Measurements from ENCODE around the gene COL19A1.

Gene COL19A1

DNA sequence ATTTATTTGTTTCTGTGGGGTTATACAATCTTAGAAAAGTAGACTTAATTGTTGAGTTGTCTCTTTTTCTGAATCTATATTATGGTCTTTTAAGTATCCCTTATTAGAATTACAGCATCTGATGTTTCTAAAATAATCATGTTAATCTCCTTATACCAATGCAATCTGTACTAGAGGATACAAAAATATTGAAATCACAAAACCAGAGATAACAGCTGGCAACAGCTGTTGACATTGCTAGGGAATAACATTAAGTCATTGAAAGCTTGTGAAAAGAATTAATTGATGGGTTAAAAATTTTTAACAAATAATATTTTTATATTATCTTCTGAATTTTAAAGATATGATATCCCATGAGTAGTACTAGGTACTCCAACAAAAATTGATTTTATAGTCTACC lies 162.6 kb downstream of the COL19A1 start:
- H3K4me3 ChIP-seq (ENCODE audit: low read length) = no peak overlapping the region
- no peaks in the 10 kb centered on the region for H3K36me3 ChIP-seq (ENCODE audit: insufficient read depth, low read length)
- H3K27me3 ChIP-seq (ENCODE audit: insufficient read depth, low read length) = no peaks in the 10 kb centered on the region
- no peaks in the 10 kb centered on the region for H3K9me3 ChIP-seq (ENCODE audit: low read length)
- no peaks in the 10 kb centered on the region for H3K4me1 ChIP-seq (ENCODE audit: insufficient read depth, low read length)
- no peak overlapping the region for H2AFZ ChIP-seq (ENCODE audit: low read depth, low read length)

DNA sequence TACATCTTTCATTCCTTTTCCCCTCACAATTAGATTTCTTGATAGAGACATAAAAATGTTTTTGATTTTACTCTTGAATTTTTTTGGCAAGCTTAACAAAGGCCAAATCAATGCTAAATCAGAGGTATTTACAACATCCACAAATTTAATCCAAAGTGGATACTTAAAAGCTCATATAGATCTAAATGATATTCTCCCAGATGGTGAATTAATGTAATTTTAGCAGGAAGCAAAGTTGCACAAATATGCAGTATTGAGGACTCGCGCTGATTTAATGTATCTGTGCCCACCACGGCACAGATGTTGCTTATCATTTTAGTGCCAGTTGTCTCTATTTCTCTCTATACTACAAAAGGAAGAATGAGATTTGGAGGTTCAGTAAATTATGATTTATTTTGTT lies 167.4 kb downstream of the COL19A1 start:
- H3K36me3 ChIP-seq (ENCODE audit: insufficient read depth, low read length) = no peaks in the 10 kb centered on the region
- no peaks in the 10 kb centered on the region for H3K27me3 ChIP-seq (ENCODE audit: insufficient read depth, low read length)
- H2AFZ ChIP-seq (ENCODE audit: low read depth, low read length) = no peak overlapping the region
- no peak overlapping the region for H3K4me3 ChIP-seq (ENCODE audit: low read length)
- H3K9me3 ChIP-seq (ENCODE audit: low read length) = no peaks in the 10 kb centered on the region
- H3K4me1 ChIP-seq (ENCODE audit: insufficient read depth, low read length) = no peaks in the 10 kb centered on the region

DNA sequence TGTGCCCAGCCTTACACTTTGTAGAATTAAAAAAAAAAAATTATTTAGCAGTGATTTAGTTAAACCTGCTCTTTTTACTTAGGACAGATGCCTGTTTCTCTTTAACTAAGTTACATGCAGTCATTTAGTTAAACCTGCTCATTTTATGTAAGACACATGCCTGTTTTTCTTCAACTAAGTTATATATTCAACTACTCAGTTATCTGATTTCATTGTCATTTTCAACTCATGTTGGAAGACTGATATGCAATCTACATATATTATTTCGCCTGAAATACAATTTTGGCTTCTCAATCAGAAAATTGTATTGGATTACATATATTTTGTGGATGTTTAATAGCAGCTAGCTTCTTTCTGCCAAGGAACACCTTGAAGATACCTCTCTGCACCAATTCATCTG lies 171.1 kb downstream of the COL19A1 start:
- Histone ChIP-seq H3K4me3 (ENCODE audit: low read length) (no peak overlapping the region), H3K9me3 (ENCODE audit: low read length) (no peaks in the 10 kb centered on the region), H3K27me3 (ENCODE audit: insufficient read depth, low read length) (no peaks in the 10 kb centered on the region), H3K36me3 (ENCODE audit: insufficient read depth, low read length) (no peaks in the 10 kb centered on the region), H2AFZ (ENCODE audit: low read depth, low read length) (no peak overlapping the region), H3K4me1 (ENCODE audit: insufficient read depth, low read length) (no peaks in the 10 kb centered on the region)

DNA sequence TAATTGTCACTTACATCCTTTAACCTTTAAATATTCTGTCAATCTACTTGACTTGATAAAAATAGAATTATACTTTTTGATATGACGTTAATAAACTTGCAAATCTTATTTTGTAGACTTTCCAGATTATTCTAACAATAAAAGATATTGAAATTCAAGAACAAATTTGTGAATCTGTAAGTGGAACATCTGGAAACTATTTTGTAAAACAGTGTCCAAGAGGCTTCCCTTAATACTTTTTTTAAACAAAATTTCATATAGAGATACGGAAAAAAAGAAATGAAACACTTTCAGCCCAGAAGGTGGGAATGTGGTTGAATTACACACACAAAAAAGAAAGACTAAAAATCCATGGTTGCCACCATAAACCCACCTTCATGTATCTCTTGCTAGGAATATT lies 174.4 kb downstream of the COL19A1 start:
- Histone ChIP-seq H3K27me3 (ENCODE audit: insufficient read depth, low read length) (no peaks in the 10 kb centered on the region), H3K4me1 (ENCODE audit: insufficient read depth, low read length) (no peaks in the 10 kb centered on the region), H2AFZ (ENCODE audit: low read depth, low read length) (no peak overlapping the region)

DNA sequence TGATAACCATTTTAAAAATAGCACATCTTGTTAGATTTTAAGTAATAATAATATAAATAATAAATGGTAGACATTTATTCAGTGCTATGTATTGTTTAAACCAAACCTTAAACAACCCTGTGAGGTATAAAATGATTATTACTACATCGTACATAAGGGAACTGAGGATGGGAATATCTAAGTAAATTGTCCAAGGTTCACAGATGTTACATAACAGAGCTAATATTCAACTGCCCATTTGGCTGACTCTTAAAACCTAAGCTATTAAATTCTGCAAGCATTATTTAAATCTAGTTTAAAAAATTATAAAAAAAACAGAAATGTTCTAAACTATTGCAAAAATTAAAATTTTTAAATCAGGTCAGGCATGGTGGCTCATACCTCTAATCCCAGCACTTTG lies 175.1 kb downstream of the COL19A1 start:
- Histone ChIP-seq H3K4me3 (ENCODE audit: low read length) (no peak overlapping the region), H3K27me3 (ENCODE audit: insufficient read depth, low read length) (no peaks in the 10 kb centered on the region), H2AFZ (ENCODE audit: low read depth, low read length) (no peak overlapping the region), H3K36me3 (ENCODE audit: insufficient read depth, low read length) (no peaks in the 10 kb centered on the region), H3K4me1 (ENCODE audit: insufficient read depth, low read length) (no peaks in the 10 kb centered on the region), H3K9me3 (ENCODE audit: low read length) (no peaks in the 10 kb centered on the region)

More for the DNA sequence above, 174.4 kb downstream of the COL19A1 start:
- no peak overlapping the region for H3K4me3 ChIP-seq (ENCODE audit: low read length)
- no peaks in the 10 kb centered on the region for H3K36me3 ChIP-seq (ENCODE audit: insufficient read depth, low read length)
- no peaks in the 10 kb centered on the region for H3K9me3 ChIP-seq (ENCODE audit: low read length)

DNA sequence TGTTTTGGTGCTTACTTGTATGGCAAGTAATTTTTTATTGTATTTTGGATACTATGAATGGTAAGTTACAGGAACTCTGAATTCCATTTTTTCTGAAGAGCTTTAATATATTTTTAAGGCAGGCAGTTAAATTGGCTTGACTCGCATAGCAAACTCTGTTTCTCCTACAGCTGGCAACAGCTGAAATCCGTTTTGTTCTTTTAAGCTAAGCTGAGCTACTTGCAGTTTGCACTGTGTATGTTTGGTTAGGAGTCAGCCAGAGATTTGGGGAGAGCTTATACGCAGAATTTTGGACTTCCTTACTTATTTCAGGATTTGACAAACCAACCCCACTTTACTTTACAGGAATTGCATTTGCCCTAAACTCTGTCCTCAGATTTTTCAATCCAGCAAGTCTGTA lies 179.1 kb downstream of the COL19A1 start:
- Histone ChIP-seq H3K4me3 (ENCODE audit: low read length) (no peak overlapping the region), H2AFZ (ENCODE audit: low read depth, low read length) (no peak overlapping the region), H3K4me1 (ENCODE audit: insufficient read depth, low read length) (no peaks in the 10 kb centered on the region), H3K36me3 (ENCODE audit: insufficient read depth, low read length) (no peaks in the 10 kb centered on the region), H3K9me3 (ENCODE audit: low read length) (no peaks in the 10 kb centered on the region), H3K27me3 (ENCODE audit: insufficient read depth, low read length) (no peaks in the 10 kb centered on the region)

DNA sequence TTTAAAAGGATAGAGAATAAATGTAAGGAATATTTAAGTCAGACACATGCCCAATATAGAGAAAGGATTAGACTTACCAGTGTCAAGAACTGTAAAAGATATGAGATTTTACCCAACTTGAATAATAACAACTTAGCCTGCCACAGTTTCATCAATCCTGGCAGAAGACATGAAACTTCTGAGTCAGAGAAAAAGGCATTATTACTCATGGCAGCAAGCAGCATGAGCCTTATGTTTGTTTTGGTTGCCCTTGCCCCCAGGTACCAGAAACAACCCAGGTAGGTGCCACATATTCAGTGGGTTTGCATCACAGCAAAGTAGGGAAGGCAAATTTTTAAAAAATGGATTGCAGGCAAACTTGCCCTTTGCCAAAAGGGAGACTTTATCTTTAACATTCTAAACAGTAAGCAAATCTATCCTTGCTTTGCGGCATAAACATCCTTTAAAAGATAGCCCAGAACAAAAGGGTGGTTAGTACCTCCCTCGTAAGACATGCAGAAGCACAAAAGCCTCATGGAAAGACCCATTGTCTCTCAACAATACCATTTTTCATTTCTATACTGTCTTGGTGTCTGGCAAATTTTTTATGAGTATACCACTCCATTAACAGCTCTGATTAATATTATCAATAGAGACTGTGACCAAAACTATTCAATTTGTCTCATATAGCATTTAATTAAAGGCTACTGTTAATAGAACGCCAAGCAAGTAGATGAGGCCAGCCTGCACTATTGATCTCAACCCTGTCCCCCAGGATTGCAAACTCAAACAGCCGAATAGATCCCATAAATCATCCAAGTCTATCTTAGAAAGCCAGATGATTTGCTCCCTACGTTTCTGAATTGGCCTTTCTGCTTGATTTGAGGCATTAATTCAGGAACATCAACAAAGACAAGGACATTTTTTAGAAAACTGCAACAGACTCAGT lies 185.1 kb downstream of the COL19A1 start:
- H3K36me3 ChIP-seq (ENCODE audit: insufficient read depth, low read length) = no peaks in the 10 kb centered on the region
- H3K4me3 ChIP-seq (ENCODE audit: low read length) = no peak overlapping the region
- no peaks in the 10 kb centered on the region for H3K9me3 ChIP-seq (ENCODE audit: low read length)
- no peaks in the 10 kb centered on the region for H3K27me3 ChIP-seq (ENCODE audit: insufficient read depth, low read length)
- no peak overlapping the region for H2AFZ ChIP-seq (ENCODE audit: low read depth, low read length)
- H3K4me1 ChIP-seq (ENCODE audit: insufficient read depth, low read length) = no peaks in the 10 kb centered on the region

DNA sequence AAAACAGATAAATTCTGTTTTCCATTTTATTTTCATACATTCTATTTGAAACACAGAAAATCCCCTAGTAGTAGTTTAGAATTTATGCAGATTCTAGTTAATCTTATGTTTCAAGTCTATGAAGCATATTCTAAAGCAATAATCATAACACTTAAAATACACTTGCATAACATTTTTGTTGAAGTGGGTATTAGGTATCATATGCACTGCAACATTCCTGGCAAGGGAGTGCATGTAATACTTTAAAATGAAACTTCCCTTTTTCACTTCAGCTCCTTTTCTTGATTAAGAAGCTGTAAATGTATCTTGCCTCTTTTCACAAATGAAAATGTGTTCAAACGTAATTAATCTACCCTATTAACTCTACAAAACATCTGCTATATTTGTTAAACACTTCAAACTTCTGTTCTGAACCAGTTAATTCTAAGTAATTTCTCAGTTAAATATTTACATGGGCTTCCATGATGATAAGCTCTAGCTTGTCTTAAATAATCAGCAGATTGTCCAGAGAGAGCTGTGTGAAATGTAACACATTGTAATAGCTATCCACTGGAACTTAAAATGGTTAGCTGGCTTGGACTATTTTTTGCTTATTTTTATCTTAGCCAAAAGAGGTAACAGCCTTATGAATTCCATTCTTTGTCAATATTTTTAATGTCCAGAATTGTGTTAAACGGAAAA lies 192.8 kb downstream of the COL19A1 start:
- Histone ChIP-seq H3K27me3 (ENCODE audit: insufficient read depth, low read length) (no peaks in the 10 kb centered on the region), H3K36me3 (ENCODE audit: insufficient read depth, low read length) (no peaks in the 10 kb centered on the region), H3K9me3 (ENCODE audit: low read length) (no peaks in the 10 kb centered on the region), H2AFZ (ENCODE audit: low read depth, low read length) (no peak overlapping the region), H3K4me3 (ENCODE audit: low read length) (no peak overlapping the region), H3K4me1 (ENCODE audit: insufficient read depth, low read length) (no peaks in the 10 kb centered on the region)

DNA sequence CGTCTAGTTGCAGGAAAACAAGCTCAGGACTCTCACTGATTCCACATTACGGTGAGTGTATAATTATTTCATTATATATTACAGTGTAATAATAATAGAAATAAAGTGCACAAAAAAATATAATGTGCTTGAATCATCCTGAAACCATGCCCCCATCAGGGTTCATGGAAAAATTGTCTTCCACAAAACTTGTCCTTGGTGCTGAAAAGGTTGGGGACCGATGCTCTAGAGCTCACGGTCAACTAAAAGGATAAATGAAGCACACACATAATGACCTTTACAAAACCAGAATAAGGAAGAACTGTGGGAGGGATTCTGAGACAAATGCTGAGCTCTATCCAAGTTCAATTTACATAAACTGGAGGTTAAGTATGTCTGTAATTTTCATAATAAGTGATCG lies 194.3 kb downstream of the COL19A1 start:
- H3K9me3 ChIP-seq (ENCODE audit: low read length) = no peaks in the 10 kb centered on the region
- H2AFZ ChIP-seq (ENCODE audit: low read depth, low read length) = no peak overlapping the region
- no peaks in the 10 kb centered on the region for H3K4me1 ChIP-seq (ENCODE audit: insufficient read depth, low read length)
- H3K27me3 ChIP-seq (ENCODE audit: insufficient read depth, low read length) = no peaks in the 10 kb centered on the region
- no peaks in the 10 kb centered on the region for H3K36me3 ChIP-seq (ENCODE audit: insufficient read depth, low read length)
- no peak overlapping the region for H3K4me3 ChIP-seq (ENCODE audit: low read length)

DNA sequence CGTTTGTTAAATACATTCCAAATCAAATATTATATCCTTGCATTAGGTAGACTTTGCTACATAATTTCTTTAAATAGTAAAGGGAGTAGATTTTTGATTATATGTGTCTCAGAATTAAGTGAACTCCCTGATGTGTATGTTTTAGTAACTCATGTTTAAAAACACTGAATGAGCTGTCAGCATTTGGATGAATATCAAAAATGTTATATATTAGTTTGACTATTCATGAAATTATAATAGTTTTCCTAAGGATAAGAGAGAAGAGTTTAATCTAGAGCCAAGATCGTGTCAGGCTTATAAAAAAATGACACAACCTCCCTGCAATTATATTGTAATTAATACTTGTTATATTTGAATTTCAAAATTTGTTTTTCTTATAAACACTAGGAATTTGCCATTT lies 195.2 kb downstream of the COL19A1 start:
- no peaks in the 10 kb centered on the region for H3K27me3 ChIP-seq (ENCODE audit: insufficient read depth, low read length)
- no peak overlapping the region for H2AFZ ChIP-seq (ENCODE audit: low read depth, low read length)
- no peaks in the 10 kb centered on the region for H3K36me3 ChIP-seq (ENCODE audit: insufficient read depth, low read length)
- no peak overlapping the region for H3K4me3 ChIP-seq (ENCODE audit: low read length)
- H3K4me1 ChIP-seq (ENCODE audit: insufficient read depth, low read length) = no peaks in the 10 kb centered on the region
- no peaks in the 10 kb centered on the region for H3K9me3 ChIP-seq (ENCODE audit: low read length)

DNA sequence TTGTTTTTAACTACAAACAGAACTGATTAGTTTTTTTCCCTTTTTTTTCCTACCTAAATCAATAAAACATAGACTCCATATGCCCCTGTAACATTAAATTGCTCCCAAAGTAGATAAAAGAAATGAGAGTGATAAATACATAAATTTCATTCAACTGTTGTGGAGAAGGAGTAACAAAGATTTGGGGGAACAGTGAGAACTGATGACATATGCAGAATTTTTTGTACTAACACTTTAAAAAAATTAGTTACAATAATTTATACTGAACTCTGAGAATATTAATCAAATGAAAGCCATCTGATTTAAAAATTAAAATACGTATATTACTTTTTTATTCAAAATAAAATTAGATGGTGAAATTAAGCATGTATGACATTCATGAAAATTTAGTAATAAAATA lies 195.7 kb downstream of the COL19A1 start:
- Histone ChIP-seq H3K9me3 (ENCODE audit: low read length) (no peaks in the 10 kb centered on the region), H2AFZ (ENCODE audit: low read depth, low read length) (no peak overlapping the region), H3K4me3 (ENCODE audit: low read length) (no peak overlapping the region), H3K27me3 (ENCODE audit: insufficient read depth, low read length) (no peaks in the 10 kb centered on the region), H3K36me3 (ENCODE audit: insufficient read depth, low read length) (no peaks in the 10 kb centered on the region), H3K4me1 (ENCODE audit: insufficient read depth, low read length) (no peaks in the 10 kb centered on the region)

DNA sequence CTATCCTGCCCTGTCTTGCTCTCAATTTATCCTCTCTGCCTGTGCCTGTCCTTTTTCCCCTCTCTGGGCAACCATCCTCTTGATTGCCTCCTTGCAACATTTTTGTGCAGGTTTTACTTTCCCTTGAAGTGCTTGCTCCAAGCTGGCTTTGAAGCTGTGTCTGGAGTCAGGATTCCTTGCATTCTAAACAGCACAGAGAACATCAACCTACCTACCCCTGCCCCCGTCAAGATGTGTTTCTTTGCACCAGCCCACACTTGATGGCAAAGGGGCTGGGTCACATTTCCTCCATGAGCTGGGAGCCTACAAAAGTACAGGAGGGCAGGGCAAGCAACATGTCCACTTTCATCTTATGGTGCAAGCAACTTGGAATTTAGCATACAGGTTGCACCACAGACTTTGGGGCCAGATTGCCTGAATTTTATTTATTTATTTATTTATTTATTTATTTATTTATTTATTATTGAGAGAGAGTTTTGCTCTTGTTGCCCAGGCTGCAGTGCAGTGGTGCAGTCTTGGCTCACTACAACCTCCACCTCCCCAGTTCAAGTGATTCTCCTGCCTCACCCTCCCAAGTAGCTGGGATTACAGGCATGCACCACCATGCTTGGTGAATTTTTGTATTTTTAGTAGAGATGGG lies 206.3 kb downstream of the COL19A1 start:
- Histone ChIP-seq H3K27me3 (ENCODE audit: insufficient read depth, low read length) (no peaks in the 10 kb centered on the region), H2AFZ (ENCODE audit: low read depth, low read length) (no peak overlapping the region), H3K4me1 (ENCODE audit: insufficient read depth, low read length) (no peaks in the 10 kb centered on the region)

DNA sequence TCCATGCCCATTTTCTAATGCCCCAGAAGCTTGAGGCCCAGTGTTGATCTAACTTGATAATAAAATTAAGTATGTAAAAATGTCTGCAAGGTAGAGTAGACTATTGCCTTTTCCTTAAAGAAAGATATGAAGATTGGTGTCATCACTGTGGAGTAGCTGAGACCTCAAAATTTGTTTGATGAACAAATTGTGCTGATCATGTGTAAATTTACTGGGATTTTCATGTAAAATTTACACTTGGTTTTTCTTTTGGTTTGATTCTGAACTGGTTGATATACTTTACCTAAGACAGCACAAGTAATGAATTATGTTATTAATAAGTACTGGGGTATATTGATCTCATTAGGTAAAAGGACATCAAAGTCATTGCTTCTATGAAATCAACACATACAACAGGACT lies 207.3 kb downstream of the COL19A1 start:
- Histone ChIP-seq H3K4me1 (ENCODE audit: insufficient read depth, low read length) (no peaks in the 10 kb centered on the region), H2AFZ (ENCODE audit: low read depth, low read length) (no peak overlapping the region), H3K27me3 (ENCODE audit: insufficient read depth, low read length) (no peaks in the 10 kb centered on the region), H3K4me3 (ENCODE audit: low read length) (no peak overlapping the region), H3K36me3 (ENCODE audit: insufficient read depth, low read length) (no peaks in the 10 kb centered on the region), H3K9me3 (ENCODE audit: low read length) (no peaks in the 10 kb centered on the region)

More for the DNA sequence above, 206.3 kb downstream of the COL19A1 start:
- Histone ChIP-seq H3K9me3 (ENCODE audit: low read length) (no peaks in the 10 kb centered on the region), H3K36me3 (ENCODE audit: insufficient read depth, low read length) (no peaks in the 10 kb centered on the region), H3K4me3 (ENCODE audit: low read length) (no peak overlapping the region)

Data from neuron (in vitro differentiated cells).